OCI-LY7 (cell line): Measurements from ENCODE around the gene ZNF581. TPM values are rescaled to one million over a fixed set of nuclear protein-coding genes. Genes with fewer than 3 reads are reported as not detected.

Experiments used
- BruUV-seq: library from RNA; stranded (reverse); fragments of 400-500 nt; replicated peaks from 2 replicates; lab custom pipeline; 2021; lab: Mats Ljungman, UMichigan
- CTCF ChIA-PET: fragments of 300-600 bp; sonication (Branson Sonifier 250); formaldehyde crosslinking; loops from one replicate; lab custom pipeline; 2022; ENCODE audit warnings: antibody characterized with exemption; ENCODE audit not compliant: unreplicated experiment; lab: Charles Lee
- POLR2A ChIA-PET: fragments of 300-600 bp; sonication (Branson Sonifier 250); formaldehyde crosslinking; loops from one replicate; lab custom pipeline; 2022; ENCODE audit warnings: antibody characterized with exemption; lab: Charles Lee
- DNase-seq: peaks from one replicate; pipeline ENCODE4 v3.0.0-alpha.2; 2015; ENCODE audit warnings: low spot score
- H2AFZ ChIP-seq: fragments of 200-600 bp; sonication (generic), shearing (Covaris generic); 2 replicates; pipeline ENCODE4 v1.6.1; 2014; ENCODE audit warnings: mild to moderate bottlenecking, antibody characterized with exemption, low read length, moderate library complexity
- H3K27ac ChIP-seq: fragments of 200-600 bp; sonication (generic); 2 replicates; pipeline ENCODE4 v1.5.1; 2014; ENCODE audit warnings: mixed run types, low read depth, mild to moderate bottlenecking, moderate library complexity, low read length, inconsistent platforms; ENCODE audit not compliant: poor library complexity, severe bottlenecking
- H3K36me3 ChIP-seq: fragments of 200-600 bp; sonication (generic); 2 replicates; pipeline ENCODE4 v1.6.1; 2014; ENCODE audit warnings: mild to moderate bottlenecking, antibody characterized with exemption, low read length, moderate library complexity, mixed read lengths; ENCODE audit not compliant: insufficient read depth
- H3K4me1 ChIP-seq: fragments of 200-600 bp; sonication (generic); 2 replicates; pipeline ENCODE4 v1.5.1; 2014; ENCODE audit warnings: mild to moderate bottlenecking, low read length; ENCODE audit not compliant: insufficient read depth, poor library complexity, severe bottlenecking
- H3K4me2 ChIP-seq: fragments of 200-600 bp; sonication (generic); 2 replicates; pipeline ENCODE4 v1.6.1; 2014; ENCODE audit warnings: mild to moderate bottlenecking, low read length
- H3K4me3 ChIP-seq: fragments of 200-600 bp; sonication (generic); 2 replicates; pipeline ENCODE4 v1.5.1; 2014; ENCODE audit warnings: mild to moderate bottlenecking, low read depth, low read length; ENCODE audit not compliant: poor library complexity, severe bottlenecking
- H3K79me2 ChIP-seq: fragments of 200-600 bp; sonication (generic); 2 replicates; pipeline ENCODE4 v1.6.1; 2016; ENCODE audit warnings: low read depth, mild to moderate bottlenecking, low read length, moderate library complexity, mixed read lengths; ENCODE audit not compliant: insufficient read depth
- H3K9me2 ChIP-seq: fragments of 200-600 bp; sonication (generic); 2 replicates; pipeline ENCODE4 v1.6.1; 2016; ENCODE audit warnings: mild to moderate bottlenecking, low read length, mixed read lengths; ENCODE audit not compliant: insufficient read depth
- H3K9me3 ChIP-seq: fragments of 200-600 bp; sonication (generic); 2 replicates; pipeline ENCODE4 v1.6.1; 2014; ENCODE audit warnings: mild to moderate bottlenecking, mixed run types, low read length, mixed read lengths
- H4K20me1 ChIP-seq: fragments of 200-600 bp; sonication (generic); 2 replicates; pipeline ENCODE4 v1.6.1; 2014; ENCODE audit warnings: mild to moderate bottlenecking, antibody characterized with exemption, low read length, moderate library complexity, mixed read lengths; ENCODE audit not compliant: insufficient read depth
- EZH2phosphoT487 ChIP-seq: fragments of 200-600 bp; sonication (generic); IDR thresholded peaks from 2 replicates; pipeline ENCODE4 v1.6.1; 2018; ENCODE audit warnings: low read depth, borderline replicate concordance, mild to moderate bottlenecking, mixed run types, antibody characterized with exemption, low read length, moderate library complexity, mixed read lengths
- intact Hi-C: fragments of 100-400 bp; cut with micrococcal nuclease; formaldehyde crosslinking; loops from one replicate; pipeline ENCODE4 v1.10.0; 2022; ENCODE audit not compliant: unreplicated experiment
- total RNA-seq, 2 experiments: library from RNA; depleted of rRNA in 1 of 2; stranded (reverse); fragments of >200 nt in 1 of 2; shearing (Covaris generic) in 1 of 2; gene quantifications; 2 replicates each; pipeline ENCODE4 v1.2.3, GENCODE V29; 2014 to 2022
- TF ChIP-seq, protein P1 (sequence below): fragments of 200-600 bp; sonication (generic); conservative IDR thresholded peaks from 2 replicates; pipeline ENCODE4 v1.5.1; 2014; ENCODE audit warnings: mild to moderate bottlenecking, antibody characterized with exemption, low read length, moderate library complexity, mixed read lengths

Gene ZNF581
- total RNA-seq, 2 experiments from 2014 or later, result 39.7 to 44.5 TPM

DNA sequence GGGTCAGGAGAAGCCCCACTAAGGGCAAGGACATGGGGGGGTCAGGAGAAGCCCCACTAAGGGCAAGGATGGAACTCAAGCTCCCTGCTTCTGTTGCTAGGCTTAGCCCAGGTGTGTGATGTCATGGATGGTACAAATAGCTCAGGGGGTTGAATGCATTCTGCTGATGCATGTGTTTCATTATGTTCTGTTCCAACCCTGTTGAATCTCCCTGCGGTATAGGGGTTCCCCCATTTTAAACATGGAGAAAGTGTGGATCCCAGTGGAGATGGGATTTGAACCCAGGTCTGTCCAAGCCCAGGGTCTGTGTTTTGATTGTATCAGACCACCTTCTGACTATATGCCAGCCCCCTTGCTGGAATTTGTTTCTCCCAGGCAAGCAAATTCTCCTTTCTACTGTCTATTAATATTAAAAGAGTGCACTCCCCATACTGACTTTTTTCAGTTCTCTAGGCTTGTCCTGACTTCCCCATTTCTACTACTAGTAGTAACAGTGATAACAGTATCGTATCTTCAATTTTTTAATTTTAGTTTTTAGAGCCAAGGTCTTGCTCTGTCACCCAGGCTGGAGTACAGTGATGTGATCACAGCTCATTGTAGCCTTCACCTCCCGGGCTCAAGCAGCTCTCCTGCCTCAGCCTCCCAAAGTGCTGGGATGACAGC, 31.3 kb upstream of the ZNF581 start:
- ChIA-PET CTCF (interaction anchor here (0.5 kb wide), 1 partner anchor 273 kb away, joined by 3 read pairs; no protein-coding TSS in a partner anchor), POLR2A (no interaction called here)
- Histone ChIP-seq H3K27ac (no peak overlapping the region), H3K9me2 (no peaks in the 10 kb centered on the region), H2AFZ (no peak overlapping the region), H3K9me3 (no peaks in the 10 kb centered on the region), H3K4me1 (peaks cover under 1% of the 10 kb centered on the region), H4K20me1 (no peaks in the 10 kb centered on the region), H3K4me2 (no peak overlapping the region), H3K79me2 (peaks cover 12% of the 10 kb centered on the region), H3K4me3 (no peak overlapping the region), H3K36me3 (peaks cover 48% of the 10 kb centered on the region)
- no peak for TF ChIP-seq EZH2phosphoT487
- TF ChIP-seq, protein P1, sequence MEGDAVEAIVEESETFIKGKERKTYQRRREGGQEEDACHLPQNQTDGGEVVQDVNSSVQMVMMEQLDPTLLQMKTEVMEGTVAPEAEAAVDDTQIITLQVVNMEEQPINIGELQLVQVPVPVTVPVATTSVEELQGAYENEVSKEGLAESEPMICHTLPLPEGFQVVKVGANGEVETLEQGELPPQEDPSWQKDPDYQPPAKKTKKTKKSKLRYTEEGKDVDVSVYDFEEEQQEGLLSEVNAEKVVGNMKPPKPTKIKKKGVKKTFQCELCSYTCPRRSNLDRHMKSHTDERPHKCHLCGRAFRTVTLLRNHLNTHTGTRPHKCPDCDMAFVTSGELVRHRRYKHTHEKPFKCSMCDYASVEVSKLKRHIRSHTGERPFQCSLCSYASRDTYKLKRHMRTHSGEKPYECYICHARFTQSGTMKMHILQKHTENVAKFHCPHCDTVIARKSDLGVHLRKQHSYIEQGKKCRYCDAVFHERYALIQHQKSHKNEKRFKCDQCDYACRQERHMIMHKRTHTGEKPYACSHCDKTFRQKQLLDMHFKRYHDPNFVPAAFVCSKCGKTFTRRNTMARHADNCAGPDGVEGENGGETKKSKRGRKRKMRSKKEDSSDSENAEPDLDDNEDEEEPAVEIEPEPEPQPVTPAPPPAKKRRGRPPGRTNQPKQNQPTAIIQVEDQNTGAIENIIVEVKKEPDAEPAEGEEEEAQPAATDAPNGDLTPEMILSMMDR, result no peak
- intact Hi-C loops, result no loop called here
- DNase-seq, result no peak
- BruUV-seq, result no TSS peak

- no peak for DNase-seq
- Histone ChIP-seq H3K9me2 (no peaks in the 10 kb centered on the region), H3K36me3 (peaks cover 53% of the 10 kb centered on the region), H4K20me1 (no peaks in the 10 kb centered on the region), H2AFZ (no peak overlapping the region), H3K4me2 (no peak overlapping the region), H3K79me2 (0 out of 2 replicates have a peak, but pooled peaks cover 3% of the 10 kb centered on the region), H3K27ac (no peak overlapping the region), H3K4me1 (no peaks in the 10 kb centered on the region), H3K4me3 (no peak overlapping the region), H3K9me3 (no peaks in the 10 kb centered on the region)
- BruUV-seq, result no TSS peak
- POLR2A ChIA-PET, result no interaction called here
- TF ChIP-seq, protein P1, result no peak
- TF ChIP-seq EZH2phosphoT487, result no peak
- intact Hi-C loops, result no loop called here
- CTCF ChIA-PET, result no interaction called here
These were observed 30.1 kb upstream of the ZNF581 start for GRCh38 chr19:55613396-55613795.

- Histone ChIP-seq H3K79me2 (no peaks in the 10 kb centered on the region), H3K4me2 (no peak overlapping the region), H3K4me1 (no peaks in the 10 kb centered on the region), H3K9me3 (no peaks in the 10 kb centered on the region), H3K9me2 (no peaks in the 10 kb centered on the region), H3K36me3 (peaks cover 47% of the 10 kb centered on the region), H3K27ac (no peak overlapping the region), H3K4me3 (no peak overlapping the region), H2AFZ (no peak overlapping the region), H4K20me1 (no peaks in the 10 kb centered on the region)
- ChIA-PET POLR2A (no interaction called here), CTCF (no interaction called here)
- BruUV-seq, result no TSS peak
- no peak for TF ChIP-seq EZH2phosphoT487
- TF ChIP-seq, protein P1, result no peak
- DNase-seq, result no peak
- intact Hi-C loops, result no loop called here
These were observed 29.3 kb upstream of the ZNF581 start for GRCh38 chr19:55613930-55614710.
